Activated CD4-positive, CD25-positive, alpha-beta regulatory T cell treated with anti-CD3 and anti-CD28 coated beads, Interleukin-2, amount 50 U/mL, for 16 hours (primary cell): ENCODE measurements around the gene CHCHD6.

Experiments
- DNase-seq: peaks from one replicate; pipeline ENCODE4 v3.0.0-alpha.2; 2020; ENCODE audit warnings: low read depth, low spot score

Gene CHCHD6

GRCh38 chr3:126958638-126959085, 254.6 kb downstream of the CHCHD6 start:
- DNase-seq = no peak

DNA sequence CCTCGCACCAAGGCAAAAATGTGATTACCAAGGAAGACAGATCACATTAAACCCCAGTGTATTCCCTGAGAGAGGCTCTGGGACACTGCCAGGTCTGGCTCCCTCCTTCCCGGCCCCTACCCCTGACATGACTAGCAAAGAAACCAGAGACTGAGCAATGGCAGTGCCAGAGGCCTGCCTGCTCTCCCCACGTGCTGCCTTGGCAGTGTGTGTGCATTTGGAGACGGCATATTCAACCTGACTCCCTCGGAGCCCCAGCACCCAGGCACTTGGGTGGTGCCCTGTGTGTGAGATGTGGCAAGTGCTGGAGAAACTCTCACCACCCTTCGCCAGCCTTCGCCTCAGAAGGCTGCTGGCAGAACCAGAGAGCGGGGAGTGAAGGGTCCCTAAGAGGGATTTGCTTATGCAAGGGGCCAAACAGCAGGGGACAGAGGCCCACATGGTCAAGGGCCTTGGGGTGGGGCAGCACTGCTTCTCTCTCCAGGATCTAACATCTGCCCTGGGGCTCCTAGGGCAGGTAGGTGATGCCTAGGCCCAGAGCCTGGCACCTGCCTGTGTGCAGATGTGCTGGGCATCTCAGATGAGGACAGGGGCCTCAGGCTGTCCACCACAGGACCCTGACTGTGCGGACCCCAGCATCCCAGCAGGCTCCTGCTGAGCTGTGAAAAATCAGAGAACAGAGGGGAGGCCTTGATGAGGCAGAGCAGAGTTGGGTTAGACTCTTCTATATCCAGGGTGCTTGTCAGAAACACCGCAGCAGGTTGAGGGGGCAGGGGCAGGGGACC, 255.3 kb downstream of the CHCHD6 start:
- DNase-seq = no peak

DNA sequence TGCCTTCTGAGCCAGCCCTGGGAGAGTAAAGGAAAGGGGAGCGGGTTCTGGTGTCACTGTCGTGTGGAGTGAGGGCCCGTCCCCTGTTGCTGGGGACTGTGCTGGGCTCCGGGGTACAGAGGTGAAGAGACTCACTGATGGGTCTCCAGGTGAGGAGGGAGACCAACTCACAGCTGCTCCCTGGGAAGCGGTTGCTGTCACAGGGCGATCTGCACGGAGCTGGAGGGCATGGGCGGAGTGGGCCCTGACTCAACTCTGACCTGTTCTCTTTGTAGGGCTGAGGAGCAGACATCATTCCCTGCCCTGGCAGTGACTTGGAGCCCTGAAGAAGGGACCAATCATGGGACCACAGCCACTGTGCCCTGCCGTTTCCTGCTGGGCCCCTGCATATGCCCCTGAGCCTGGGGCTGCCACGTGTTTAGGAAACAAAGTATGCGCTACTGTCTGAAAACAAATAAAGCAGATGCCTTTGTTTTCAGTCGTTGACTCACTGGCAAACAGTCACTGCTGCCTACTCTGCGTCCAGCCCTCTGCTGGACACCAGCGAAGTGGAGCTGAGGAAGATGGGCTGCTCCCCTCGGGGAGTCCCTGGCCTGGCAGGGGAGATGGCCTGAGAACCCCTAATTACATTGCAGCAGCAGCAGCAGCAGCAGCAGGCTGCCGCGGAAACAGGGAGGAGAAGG, 256.0 kb downstream of the CHCHD6 start:
- DNase-seq = no peak

DNA sequence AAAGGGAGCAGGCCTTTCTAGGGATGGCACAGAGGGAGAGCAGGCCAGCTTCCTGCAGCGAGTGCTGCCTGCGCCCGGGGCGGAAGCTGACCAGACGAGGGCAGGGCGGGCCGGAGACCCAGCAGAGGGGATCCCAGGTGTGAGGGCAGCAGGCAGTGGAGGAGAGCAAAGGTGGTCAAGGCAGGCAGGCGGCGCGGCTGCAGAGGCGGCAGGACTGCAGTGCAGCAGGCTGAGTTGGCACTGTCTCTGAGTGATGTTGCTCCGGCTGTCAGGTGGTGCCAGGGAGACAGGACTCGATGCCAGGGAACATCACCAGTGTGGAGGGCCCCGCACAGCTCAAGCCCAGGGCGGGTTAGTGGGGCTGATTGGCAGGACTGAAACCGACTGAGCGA, 256.6 kb downstream of the CHCHD6 start:
- DNase-seq = no peak

- DNase-seq = no peak
These were observed 257.3 kb downstream of the CHCHD6 start for GRCh38 chr3:126961191-126961790.

DNA sequence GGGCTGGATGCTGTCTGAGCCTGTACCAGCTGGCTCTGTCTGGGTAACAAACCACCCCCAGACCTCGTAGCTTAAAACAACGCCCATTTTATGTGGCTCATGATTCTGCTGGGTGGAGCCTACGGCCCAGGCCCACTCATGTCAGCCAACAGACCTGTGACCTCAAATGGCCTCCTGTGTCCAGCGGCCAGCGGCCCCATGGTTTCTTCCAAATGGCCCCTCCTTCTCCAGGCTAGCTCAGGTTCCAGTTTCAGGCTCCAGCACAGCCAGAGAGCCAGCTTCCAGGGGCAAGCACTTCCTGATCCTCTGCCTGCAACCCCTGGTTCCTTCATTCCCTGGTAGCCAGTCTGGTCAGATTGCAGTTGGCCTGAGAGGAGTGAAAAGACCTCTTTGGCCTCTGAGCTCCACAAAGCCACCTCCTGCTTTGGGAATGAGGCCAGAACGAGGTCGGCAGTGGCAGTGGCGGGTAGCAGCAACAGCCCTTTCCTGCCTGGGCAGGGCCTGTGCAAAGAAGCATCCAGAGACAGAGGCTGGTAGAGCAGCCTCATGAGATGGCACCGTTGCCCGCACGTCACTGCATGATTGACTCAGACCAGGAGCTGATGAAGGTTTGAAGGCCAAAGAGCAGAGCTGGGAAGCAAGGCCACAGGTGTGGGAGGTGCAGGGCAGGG, 257.9 kb downstream of the CHCHD6 start:
- DNase-seq = no peak

GRCh38 chr3:126962756-126963155, 258.7 kb downstream of the CHCHD6 start:
- DNase-seq = no peak

- DNase-seq = no peak
These were observed 259.5 kb downstream of the CHCHD6 start for GRCh38 chr3:126963261-126964190.

DNA sequence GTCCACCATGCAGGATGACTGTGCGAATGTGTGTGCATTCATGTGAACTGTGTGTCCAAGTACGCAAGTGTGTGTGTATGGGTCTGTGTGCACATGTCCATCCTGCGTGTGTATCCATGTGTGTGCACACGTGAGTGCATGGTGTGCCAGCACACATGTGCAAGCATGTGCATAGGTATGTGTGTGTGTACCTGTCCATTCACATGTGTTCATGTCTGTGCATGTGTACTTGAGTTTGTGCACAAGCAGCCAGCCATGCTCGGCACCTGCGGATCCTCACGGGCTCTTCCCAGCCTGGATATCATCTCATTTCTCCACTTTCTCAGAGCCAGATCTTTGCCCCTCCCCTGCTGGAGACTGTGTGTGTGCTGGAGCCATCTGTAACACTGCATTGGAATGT, 260.2 kb downstream of the CHCHD6 start:
- DNase-seq = no peak

- DNase-seq = no peak
These were observed 260.9 kb downstream of the CHCHD6 start for GRCh38 chr3:126964950-126965349.

GRCh38 chr3:126965526-126966080, 261.6 kb downstream of the CHCHD6 start:
- no peak for DNase-seq

DNA sequence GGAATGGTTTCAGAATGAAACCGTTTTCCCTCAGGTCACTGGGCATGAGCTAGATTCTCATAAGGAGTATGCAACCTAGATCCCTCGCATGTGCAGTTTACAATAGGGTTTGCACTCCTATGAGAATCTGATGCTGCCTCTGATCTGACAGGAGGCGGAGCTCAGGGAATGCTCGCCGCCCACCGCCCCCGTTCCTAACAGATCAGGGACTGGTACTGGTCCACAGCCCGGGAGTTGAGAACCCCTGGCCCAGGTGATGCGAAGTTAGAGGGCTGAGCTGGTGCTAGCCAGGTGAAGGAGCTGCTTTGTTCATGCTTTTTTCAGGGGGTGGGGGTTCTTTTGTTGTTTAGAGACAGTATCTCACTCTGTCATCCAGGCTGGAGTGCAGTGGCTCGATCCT, 263.3 kb downstream of the CHCHD6 start:
- DNase-seq = no peak

- no peak for DNase-seq
These were observed 264.7 kb downstream of the CHCHD6 start for GRCh38 chr3:126968391-126969390.

DNA sequence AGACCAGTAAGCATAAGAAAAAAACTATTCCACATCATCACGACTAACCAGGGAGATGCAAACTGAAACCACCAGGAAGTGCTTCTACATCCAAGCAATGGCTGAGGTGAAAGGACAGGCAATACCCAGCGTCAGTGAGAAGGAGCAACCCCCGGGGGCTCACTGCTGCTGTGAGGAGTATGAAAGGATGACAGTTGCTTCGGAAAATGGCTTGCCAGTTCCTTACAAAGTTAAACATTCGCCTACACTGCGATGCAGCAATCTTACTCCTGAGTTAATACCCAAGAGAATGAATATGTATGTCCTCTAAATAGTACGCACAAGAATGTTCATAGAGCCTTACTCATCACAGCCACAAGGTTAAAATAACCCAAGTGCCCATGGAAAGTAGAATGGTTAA, 265.5 kb downstream of the CHCHD6 start:
- DNase-seq = no peak

- no peak for DNase-seq
These were observed 266.1 kb downstream of the CHCHD6 start for GRCh38 chr3:126970101-126970500.

- DNase-seq = no peak
These were observed 266.9 kb downstream of the CHCHD6 start for GRCh38 chr3:126970921-126971320.

DNA sequence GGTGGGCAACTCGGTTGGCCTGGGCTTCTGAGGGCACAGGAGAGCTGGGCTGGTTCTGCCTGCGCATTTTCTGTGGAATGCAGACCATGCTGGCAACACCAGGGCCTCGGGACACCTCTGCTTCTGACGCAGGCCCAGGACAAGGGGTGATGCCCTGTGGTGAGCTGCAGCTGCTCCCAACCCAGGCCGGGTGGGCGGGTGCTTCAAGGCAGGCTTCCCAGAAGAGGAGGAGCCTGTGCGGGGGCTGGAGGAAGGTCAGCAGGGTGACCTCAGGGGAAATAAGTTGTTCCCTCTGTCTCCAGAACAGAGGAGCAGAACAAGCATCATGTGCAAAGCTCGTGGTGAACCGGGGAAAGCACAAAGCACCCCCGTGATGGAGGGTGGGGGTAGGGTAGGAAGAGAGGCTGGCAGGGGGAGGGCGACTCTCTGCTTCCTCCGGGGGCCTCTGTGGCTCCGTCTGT, 267.9 kb downstream of the CHCHD6 start:
- DNase-seq = no peak

- no peak for DNase-seq
These were observed 268.8 kb downstream of the CHCHD6 start for GRCh38 chr3:126972866-126973265.

- no peak for DNase-seq
These were observed 269.8 kb downstream of the CHCHD6 start for GRCh38 chr3:126973814-126974213.
